KOPT-K1 (cell line): Measurements from ENCODE around the gene GDPD4.

Experiments
- H3K27ac ChIP-seq: fragments of 200-600 bp; sonication (generic); 2 replicates; pipeline ENCODE4 v1.5.1; 2016; ENCODE audit warnings: antibody characterized with exemption, mild to moderate bottlenecking, low read depth, low read length; ENCODE audit not compliant: poor library complexity, severe bottlenecking
- H3K36me3 ChIP-seq: fragments of 200-600 bp; sonication (generic); 2 replicates; pipeline ENCODE4 v1.5.1; 2017; ENCODE audit warnings: antibody characterized with exemption, mild to moderate bottlenecking, low read length, moderate library complexity; ENCODE audit not compliant: insufficient read depth
- H3K9me3 ChIP-seq: fragments of 200-600 bp; sonication (generic); 2 replicates; pipeline ENCODE4 v1.5.1; 2017; ENCODE audit warnings: antibody characterized with exemption, low read length, mild to moderate bottlenecking; ENCODE audit not compliant: insufficient read depth, poor library complexity, severe bottlenecking

Gene GDPD4

GRCh38 chr11:77301510-77301909 lies at the start of gene GDPD4:
GDPD4 (minus strand) TSS chr11:77301686; CDS start chr11:77285137, 16,549 bp downstream.
- no peak within 1 kb of the TSS for H3K27ac ChIP-seq
- no peaks in the 10 kb centered on the region for H3K9me3 ChIP-seq
- H3K36me3 ChIP-seq = no peaks in the 10 kb centered on the region

GRCh38 chr11:77347948-77348347 lies 46.5 kb upstream of the GDPD4 start:
- Histone ChIP-seq H3K9me3 (no peaks in the 10 kb centered on the region), H3K36me3 (peaks cover 20% of the 10 kb centered on the region; the same call in 1 of the 2 replicates), H3K27ac (no peak overlapping the region)

DNA sequence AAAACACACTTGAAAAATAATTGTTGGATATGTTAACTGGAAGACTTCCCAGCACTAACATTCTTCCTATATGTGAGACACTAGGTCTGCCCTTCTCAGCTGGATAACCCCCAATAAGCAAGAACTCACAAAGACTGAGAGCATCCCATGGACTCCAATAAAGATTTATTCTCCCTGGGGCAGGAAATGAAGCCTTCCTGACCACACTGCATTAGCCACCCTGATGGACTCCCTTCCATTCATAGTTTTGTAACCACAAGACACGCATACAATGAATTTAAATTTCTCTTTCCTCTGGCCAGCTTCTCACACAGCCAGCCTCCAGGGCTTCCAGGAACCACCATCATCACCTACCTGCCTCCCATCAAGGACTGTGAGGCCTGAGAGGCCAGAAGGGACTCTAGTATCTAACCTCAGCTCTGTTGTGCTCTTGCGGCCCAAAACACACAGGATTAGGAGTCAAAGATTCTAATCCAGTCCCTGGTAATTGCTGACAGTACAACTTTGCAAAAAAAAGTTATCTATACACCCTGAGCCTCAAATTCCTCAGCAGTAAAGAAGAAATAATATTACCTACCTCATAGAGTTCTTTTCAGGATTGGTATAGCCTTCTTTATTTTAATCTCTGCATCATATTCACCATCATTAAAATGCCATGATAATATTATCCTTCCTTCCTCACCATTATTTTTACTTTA lies 45.6 kb upstream of the GDPD4 start:
- peaks cover 29% of the 10 kb centered on the region; the same call in 1 of the 2 replicates for H3K36me3 ChIP-seq
- H3K9me3 ChIP-seq = no peaks in the 10 kb centered on the region
- no peak overlapping the region for H3K27ac ChIP-seq

DNA sequence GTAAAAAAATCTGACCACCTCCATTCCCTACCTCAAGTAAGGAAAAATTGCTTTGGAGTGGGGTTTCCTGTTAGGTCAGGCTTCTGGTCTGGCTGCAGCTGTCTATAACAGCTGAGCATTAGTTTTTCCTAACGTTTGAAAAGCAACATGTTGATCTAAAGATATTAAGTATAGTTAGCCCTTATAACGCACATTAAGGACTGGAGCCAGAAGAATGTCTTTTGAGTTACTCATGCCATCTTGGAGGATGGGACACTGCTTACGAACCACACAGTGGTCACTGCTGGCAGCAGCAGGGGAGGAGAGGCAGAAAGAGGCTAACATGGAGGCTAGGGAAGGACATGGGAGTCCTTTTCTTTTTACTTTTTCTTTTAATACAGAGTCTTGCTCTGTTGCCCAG lies 44.1 kb upstream of the GDPD4 start:
- no peak overlapping the region for H3K27ac ChIP-seq
- H3K36me3 ChIP-seq = peaks cover 42% of the 10 kb centered on the region; the same call in 1 of the 2 replicates
- H3K9me3 ChIP-seq = no peaks in the 10 kb centered on the region

- Histone ChIP-seq H3K36me3 (peaks cover 76% of the 10 kb centered on the region), H3K27ac (no peak overlapping the region), H3K9me3 (no peaks in the 10 kb centered on the region)
Measured at GRCh38 chr11:77340501-77340900, 39.0 kb upstream of the GDPD4 start.

DNA sequence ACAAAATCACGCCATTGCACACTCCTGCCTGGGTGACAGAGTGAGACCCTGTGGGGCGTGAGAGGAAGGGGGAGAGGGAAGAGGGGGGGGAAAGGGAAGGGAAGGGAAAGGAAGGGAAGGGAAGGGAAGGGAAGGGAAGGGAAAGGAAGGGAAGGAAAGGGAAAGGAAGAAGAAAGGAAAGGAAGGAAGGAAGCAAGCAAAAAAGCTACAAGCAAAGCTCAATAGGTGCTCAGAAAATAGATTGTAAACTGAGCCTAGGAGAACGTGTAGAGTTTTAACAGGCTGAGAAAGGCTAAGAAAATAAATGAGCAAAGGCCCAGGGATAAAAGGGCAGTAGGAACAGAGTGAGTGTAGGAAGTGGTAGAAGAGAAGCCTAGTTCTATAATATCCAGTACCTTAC lies 30.8 kb upstream of the GDPD4 start:
- Histone ChIP-seq H3K36me3 (peaks cover 44% of the 10 kb centered on the region), H3K9me3 (peaks cover 4% of the 10 kb centered on the region), H3K27ac (no peak overlapping the region)

GRCh38 chr11:77325159-77325558 lies 23.7 kb upstream of the GDPD4 start:
- Histone ChIP-seq H3K27ac (no peak overlapping the region), H3K9me3 (no peaks in the 10 kb centered on the region), H3K36me3 (peaks cover 41% of the 10 kb centered on the region)

DNA sequence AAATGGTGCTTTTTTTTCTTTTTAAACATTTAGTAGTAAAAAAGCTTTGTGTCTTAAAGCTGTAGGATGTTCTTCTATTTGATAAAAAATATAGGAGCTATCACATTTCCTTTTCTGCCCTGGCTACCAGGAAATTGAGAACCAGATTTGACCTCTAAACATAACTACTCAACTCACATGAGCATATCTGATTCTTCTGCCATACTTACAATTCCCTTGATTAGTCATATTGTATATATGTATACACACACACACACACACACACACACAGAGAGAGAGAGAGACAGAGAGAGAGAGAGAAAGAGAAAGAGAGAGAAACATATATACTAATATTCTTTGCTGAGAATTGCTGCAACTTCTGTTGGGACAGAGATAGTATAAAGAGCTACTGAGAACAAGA lies 23.0 kb upstream of the GDPD4 start:
- Histone ChIP-seq H3K36me3 (peaks cover 41% of the 10 kb centered on the region), H3K9me3 (no peaks in the 10 kb centered on the region), H3K27ac (no peak overlapping the region)

GRCh38 chr11:77322926-77323590 lies 21.6 kb upstream of the GDPD4 start:
- peaks cover 41% of the 10 kb centered on the region for H3K36me3 ChIP-seq
- H3K9me3 ChIP-seq = no peaks in the 10 kb centered on the region
- H3K27ac ChIP-seq = no peak overlapping the region

- peaks cover 41% of the 10 kb centered on the region for H3K36me3 ChIP-seq
- H3K27ac ChIP-seq = no peak overlapping the region
Measured at GRCh38 chr11:77322506-77322905, 21.0 kb upstream of the GDPD4 start.

GRCh38 chr11:77320351-77320750 lies 18.9 kb upstream of the GDPD4 start:
- Histone ChIP-seq H3K36me3 (peaks cover 31% of the 10 kb centered on the region), H3K27ac (no peak overlapping the region), H3K9me3 (no peaks in the 10 kb centered on the region)

More at GRCh38 chr11:77322506-77322905, 21.0 kb upstream of the GDPD4 start:
- no peaks in the 10 kb centered on the region for H3K9me3 ChIP-seq

- peaks cover 20% of the 10 kb centered on the region for H3K36me3 ChIP-seq
- no peaks in the 10 kb centered on the region for H3K9me3 ChIP-seq
- H3K27ac ChIP-seq = no peak overlapping the region
Measured at GRCh38 chr11:77318600-77318999, 17.1 kb upstream of the GDPD4 start.

- Histone ChIP-seq H3K9me3 (no peaks in the 10 kb centered on the region), H3K36me3 (peaks cover 8% of the 10 kb centered on the region; the same call in 1 of the 2 replicates), H3K27ac (no peak overlapping the region)
Measured at GRCh38 chr11:77316733-77317342, 15.4 kb upstream of the GDPD4 start.

DNA sequence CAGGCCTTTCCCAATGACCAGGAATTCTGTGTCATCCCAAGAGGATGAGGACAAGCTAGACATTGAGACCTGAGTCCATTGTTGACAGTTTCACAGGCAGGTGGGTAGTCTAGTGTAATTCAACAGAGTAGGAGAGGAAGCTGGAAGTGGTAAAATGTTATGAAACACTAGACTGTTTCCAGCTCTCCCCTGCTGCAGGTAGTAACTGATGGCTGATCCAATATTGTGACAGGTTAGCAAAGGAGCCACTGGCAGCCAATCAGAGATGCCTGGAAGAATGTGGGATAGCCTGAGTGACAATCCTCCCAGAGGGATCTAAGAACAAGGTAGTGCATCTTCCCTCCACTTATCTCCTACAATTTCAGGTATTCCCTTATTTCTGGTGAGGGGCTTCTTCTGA lies 10.6 kb upstream of the GDPD4 start:
- no peak overlapping the region for H3K27ac ChIP-seq
- H3K36me3 ChIP-seq = no peaks in the 10 kb centered on the region
- no peaks in the 10 kb centered on the region for H3K9me3 ChIP-seq

- H3K36me3 ChIP-seq = no peaks in the 10 kb centered on the region
- H3K27ac ChIP-seq = no peak overlapping the region
- no peaks in the 10 kb centered on the region for H3K9me3 ChIP-seq
Measured at GRCh38 chr11:77311701-77312100, 10.2 kb upstream of the GDPD4 start.
